Adrenal gland (tissue), 5 donors: ENCODE results near the gene RBM47.

ENCODE experiments used
- POLR2A ChIP-seq, 2 donors: fragments of 450-650 bp; IDR thresholded peaks; one replicate each; pipeline ENCODE4 v1.6.1; 2017; ENCODE audit warnings: antibody characterized with exemption in 2 of 2, mild to moderate bottlenecking in 2 of 2, moderate library complexity in 1 of 2
- TF ChIP-seq, protein P1 (sequence below), 6 experiments: fragments of 450-650 bp in 4 of 6; fragments of 200-600 bp in 2 of 6; sonication (generic) in 1 of 6; IDR thresholded peaks; 1 replicate in 5 of 6; 2 replicates in 1 of 6; pipeline versions ENCODE4 v1.5.1 to v1.8.0; 2016 to 2021; ENCODE audit warnings: antibody characterized with exemption in 6 of 6, mild to moderate bottlenecking in 2 of 6, moderate library complexity in 1 of 6
- donor health status: DM: no; HTN: no; CAD: no.

GRCh38 chr4:40414673-40415072, 215.0 kb downstream of the RBM47 start:
- TF ChIP-seq, protein P1, sequence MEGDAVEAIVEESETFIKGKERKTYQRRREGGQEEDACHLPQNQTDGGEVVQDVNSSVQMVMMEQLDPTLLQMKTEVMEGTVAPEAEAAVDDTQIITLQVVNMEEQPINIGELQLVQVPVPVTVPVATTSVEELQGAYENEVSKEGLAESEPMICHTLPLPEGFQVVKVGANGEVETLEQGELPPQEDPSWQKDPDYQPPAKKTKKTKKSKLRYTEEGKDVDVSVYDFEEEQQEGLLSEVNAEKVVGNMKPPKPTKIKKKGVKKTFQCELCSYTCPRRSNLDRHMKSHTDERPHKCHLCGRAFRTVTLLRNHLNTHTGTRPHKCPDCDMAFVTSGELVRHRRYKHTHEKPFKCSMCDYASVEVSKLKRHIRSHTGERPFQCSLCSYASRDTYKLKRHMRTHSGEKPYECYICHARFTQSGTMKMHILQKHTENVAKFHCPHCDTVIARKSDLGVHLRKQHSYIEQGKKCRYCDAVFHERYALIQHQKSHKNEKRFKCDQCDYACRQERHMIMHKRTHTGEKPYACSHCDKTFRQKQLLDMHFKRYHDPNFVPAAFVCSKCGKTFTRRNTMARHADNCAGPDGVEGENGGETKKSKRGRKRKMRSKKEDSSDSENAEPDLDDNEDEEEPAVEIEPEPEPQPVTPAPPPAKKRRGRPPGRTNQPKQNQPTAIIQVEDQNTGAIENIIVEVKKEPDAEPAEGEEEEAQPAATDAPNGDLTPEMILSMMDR (IDR thresholded peaks at IDR 0.05), result no peak
- no peak for TF ChIP-seq POLR2A (IDR thresholded peaks at IDR 0.05)
